GM18858 (cell line): ENCODE measurements around the gene STRA8.

Experiments used
- ATAC-seq: cut with Tn5 transposase; IDR thresholded peaks from one replicate; pipeline ENCODE4 v1.9.1; 2021; ENCODE audit not compliant: unreplicated experiment

The STRA8 gene

GRCh38 chr7:135233570-135233969 is at the start of gene STRA8:
Gene STRA8 (plus strand): TSS chr7:135233838. CDS start chr7:135240525, 6,687 bp downstream.
- ATAC-seq: no peak

GRCh38 chr7:135184254-135184841 is 49.3 kb upstream of the STRA8 start:
- no peak for ATAC-seq

- no peak for ATAC-seq
These were observed 48.0 kb upstream of the STRA8 start for GRCh38 chr7:135185471-135186260.

GRCh38 chr7:135186261-135186540 is 47.4 kb upstream of the STRA8 start:
- ATAC-seq: no peak

GRCh38 chr7:135186841-135187253 is 46.8 kb upstream of the STRA8 start:
- peak; percentile 51 for ATAC-seq

GRCh38 chr7:135188298-135188984 is 45.2 kb upstream of the STRA8 start:
- ATAC-seq: no peak

GRCh38 chr7:135189221-135189662 is 44.4 kb upstream of the STRA8 start:
- ATAC-seq: no peak

- no peak for ATAC-seq
These were observed 43.7 kb upstream of the STRA8 start for GRCh38 chr7:135189961-135190360.

GRCh38 chr7:135190703-135191102 is 42.9 kb upstream of the STRA8 start:
- no peak for ATAC-seq

- ATAC-seq: no peak
These were observed 40.6 kb upstream of the STRA8 start for GRCh38 chr7:135192914-135193536.

GRCh38 chr7:135193615-135194081 is 40.0 kb upstream of the STRA8 start:
- ATAC-seq: no peak

GRCh38 chr7:135194494-135195095 is 39.0 kb upstream of the STRA8 start:
- ATAC-seq: no peak

- ATAC-seq: no peak
These were observed 38.5 kb upstream of the STRA8 start for GRCh38 chr7:135195156-135195555.

GRCh38 chr7:135195968-135196629 is 37.5 kb upstream of the STRA8 start:
- ATAC-seq: no peak

- ATAC-seq: no peak
These were observed 36.3 kb upstream of the STRA8 start for GRCh38 chr7:135197343-135197742.

- ATAC-seq: no peak
These were observed 35.6 kb upstream of the STRA8 start for GRCh38 chr7:135197906-135198655.

GRCh38 chr7:135199439-135199838 is 34.2 kb upstream of the STRA8 start:
- ATAC-seq: no peak

GRCh38 chr7:135200821-135201331 is 32.8 kb upstream of the STRA8 start:
- ATAC-seq: no peak

GRCh38 chr7:135201350-135201749 is 32.3 kb upstream of the STRA8 start:
- ATAC-seq: no peak

GRCh38 chr7:135204341-135204749 is 29.3 kb upstream of the STRA8 start:
- no peak for ATAC-seq
